HFF-Myc (cell line): ENCODE data around the gene B4GALT1.

Experiments
- DNase-seq: peaks from one replicate; pipeline ENCODE4 v3.0.0-alpha.2; 2011; ENCODE audit warnings: low read depth; ENCODE audit errors: extremely low read depth
- H3K4me3 ChIP-seq: replicated peaks from 2 replicates; pipeline ENCODE4 v1.5.1; 2011; ENCODE audit warnings: low read depth, mild to moderate bottlenecking, control low read depth, low read length
- TF ChIP-seq, protein P1 (sequence below): IDR thresholded peaks from 2 replicates; pipeline ENCODE4 v1.5.1; 2012; ENCODE audit warnings: mild to moderate bottlenecking, low read depth, low read length, control low read depth; ENCODE audit errors: missing control alignments

The B4GALT1 gene

DNA sequence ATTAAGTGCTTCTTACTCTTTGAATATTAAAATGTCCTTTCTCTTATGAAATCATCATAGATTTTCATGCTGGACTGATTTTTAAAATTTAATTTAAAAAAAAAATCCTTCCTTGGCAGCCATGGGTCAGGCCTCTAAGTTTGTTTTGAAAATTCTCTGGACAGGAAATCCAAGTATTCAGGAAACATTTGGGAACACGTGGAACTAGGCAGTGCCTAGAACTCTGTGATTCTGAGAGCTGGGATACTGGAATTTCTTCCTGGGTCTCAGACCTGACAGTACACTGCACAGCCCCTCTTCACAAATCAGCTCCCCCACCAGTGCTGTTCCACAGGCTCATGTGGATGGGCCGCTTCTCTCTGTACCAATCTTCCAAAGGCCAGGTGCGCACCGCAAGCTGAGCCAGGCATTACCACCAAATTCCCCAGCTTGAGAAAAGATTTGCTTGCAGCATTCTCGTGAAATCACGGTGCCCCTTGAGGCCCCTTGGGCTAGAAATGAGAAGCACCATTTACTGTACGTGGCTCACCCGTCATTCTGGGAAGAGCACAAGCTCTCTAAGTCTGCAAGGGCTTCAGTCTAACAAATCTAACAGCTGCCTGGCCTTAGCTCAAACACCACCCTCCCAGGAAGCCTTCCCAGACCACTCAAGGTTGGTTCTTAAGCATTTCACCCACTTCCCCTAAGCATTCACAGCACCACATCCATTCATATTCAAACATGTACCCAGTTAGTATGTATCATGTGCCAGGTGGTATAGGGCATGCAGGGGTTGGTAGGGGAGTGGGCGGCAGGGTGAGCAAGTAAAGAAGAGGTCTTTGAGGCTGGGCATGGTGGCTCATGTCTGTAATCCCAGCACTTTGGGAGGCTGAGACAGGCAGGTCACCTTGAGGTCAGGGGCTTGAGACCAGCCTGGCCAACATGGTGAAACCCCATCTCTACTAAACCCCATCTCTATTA, 26.5 kb downstream of the B4GALT1 start:
- TF ChIP-seq, protein P1, sequence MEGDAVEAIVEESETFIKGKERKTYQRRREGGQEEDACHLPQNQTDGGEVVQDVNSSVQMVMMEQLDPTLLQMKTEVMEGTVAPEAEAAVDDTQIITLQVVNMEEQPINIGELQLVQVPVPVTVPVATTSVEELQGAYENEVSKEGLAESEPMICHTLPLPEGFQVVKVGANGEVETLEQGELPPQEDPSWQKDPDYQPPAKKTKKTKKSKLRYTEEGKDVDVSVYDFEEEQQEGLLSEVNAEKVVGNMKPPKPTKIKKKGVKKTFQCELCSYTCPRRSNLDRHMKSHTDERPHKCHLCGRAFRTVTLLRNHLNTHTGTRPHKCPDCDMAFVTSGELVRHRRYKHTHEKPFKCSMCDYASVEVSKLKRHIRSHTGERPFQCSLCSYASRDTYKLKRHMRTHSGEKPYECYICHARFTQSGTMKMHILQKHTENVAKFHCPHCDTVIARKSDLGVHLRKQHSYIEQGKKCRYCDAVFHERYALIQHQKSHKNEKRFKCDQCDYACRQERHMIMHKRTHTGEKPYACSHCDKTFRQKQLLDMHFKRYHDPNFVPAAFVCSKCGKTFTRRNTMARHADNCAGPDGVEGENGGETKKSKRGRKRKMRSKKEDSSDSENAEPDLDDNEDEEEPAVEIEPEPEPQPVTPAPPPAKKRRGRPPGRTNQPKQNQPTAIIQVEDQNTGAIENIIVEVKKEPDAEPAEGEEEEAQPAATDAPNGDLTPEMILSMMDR = no peak
- H3K4me3 ChIP-seq = no peak overlapping the region
- DNase-seq = no peak

DNA sequence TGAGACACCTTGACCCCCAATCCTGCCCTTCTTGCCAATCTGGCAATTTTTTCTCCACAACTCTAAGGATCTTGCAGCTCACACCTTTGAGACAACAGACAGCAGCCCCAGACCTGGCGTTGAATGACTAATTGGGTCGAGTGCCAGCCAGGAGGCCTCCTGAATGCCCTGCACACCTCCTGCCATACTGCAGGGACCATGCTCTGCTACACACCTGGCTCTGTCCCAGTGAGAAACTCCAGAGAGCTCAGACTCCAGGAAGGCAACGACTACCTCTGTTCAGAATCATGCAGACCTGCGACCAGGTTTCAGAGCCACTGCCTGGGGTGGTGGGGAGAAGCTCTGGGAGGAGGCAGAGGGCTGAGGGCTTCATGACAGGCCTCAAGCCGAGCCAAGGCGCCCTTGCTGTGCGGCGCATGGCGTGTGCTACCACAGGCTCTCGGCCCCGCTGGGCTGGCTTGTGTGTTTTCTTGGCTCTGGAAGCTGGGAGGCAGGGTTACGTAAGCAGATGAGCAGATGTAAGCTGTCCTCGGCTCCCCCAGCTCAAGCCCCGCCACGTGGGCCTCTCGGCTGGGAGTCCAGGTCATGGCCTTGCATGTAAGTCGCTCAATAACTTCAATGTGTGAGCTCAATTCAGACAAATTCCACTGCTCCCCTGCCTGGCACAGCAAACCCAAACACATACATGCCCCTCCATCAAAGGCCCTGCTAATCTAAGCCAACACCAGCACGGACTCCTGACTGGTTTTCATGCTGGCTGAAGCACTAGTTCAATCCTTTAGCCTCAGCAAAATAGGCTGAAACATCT, 27.5 kb downstream of the B4GALT1 start:
- peak; percentile 72 for DNase-seq
- TF ChIP-seq, protein P1 = no peak

DNA sequence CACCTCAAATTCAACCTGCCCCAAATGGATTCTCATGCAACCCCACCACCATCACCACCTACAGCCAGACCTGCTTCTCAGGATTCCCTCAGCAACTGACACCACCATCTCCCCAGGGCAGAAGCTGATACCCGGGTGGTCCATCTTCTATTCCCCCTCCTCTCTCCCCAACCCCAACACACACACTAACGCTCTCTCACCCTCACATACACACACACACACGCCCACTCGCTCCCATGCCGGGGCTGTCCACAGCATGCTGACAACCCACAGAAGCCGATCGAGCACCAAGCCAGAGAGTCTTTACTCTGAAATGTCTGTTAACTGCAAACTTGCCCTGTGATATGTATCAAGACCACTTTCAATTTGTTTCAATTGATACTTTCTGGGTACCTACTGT, 28.4 kb downstream of the B4GALT1 start:
- TF ChIP-seq, protein P1 = no peak
- no peak overlapping the region for H3K4me3 ChIP-seq
- no peak for DNase-seq

More for the DNA sequence above, 27.5 kb downstream of the B4GALT1 start:
- H3K4me3 ChIP-seq = no peak overlapping the region

DNA sequence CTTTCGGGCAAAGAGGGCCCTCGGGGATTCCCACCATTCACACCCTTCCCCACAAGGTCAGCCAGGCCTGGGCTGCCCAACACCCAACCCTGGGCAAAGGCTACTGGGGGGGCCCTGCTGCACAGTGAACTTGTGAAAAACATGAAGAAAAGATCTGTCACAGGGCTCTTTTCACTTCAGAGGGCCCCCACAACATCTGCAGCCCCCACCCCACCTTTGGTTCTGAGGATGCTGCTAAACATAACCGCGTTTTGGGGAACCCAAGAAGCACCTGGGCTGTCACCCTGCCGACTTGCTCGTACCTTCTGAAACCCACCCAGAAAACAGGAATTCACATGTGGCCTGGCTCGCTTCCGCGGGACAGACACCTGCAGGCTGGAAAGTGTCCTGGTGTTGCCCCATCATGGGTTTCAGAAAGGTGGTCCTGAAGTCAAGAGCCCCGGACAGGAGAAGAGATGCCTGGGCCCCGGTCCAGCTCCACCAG, 29.3 kb downstream of the B4GALT1 start:
- TF ChIP-seq, protein P1 = no peak
- DNase-seq = no peak
- no peak overlapping the region for H3K4me3 ChIP-seq

DNA sequence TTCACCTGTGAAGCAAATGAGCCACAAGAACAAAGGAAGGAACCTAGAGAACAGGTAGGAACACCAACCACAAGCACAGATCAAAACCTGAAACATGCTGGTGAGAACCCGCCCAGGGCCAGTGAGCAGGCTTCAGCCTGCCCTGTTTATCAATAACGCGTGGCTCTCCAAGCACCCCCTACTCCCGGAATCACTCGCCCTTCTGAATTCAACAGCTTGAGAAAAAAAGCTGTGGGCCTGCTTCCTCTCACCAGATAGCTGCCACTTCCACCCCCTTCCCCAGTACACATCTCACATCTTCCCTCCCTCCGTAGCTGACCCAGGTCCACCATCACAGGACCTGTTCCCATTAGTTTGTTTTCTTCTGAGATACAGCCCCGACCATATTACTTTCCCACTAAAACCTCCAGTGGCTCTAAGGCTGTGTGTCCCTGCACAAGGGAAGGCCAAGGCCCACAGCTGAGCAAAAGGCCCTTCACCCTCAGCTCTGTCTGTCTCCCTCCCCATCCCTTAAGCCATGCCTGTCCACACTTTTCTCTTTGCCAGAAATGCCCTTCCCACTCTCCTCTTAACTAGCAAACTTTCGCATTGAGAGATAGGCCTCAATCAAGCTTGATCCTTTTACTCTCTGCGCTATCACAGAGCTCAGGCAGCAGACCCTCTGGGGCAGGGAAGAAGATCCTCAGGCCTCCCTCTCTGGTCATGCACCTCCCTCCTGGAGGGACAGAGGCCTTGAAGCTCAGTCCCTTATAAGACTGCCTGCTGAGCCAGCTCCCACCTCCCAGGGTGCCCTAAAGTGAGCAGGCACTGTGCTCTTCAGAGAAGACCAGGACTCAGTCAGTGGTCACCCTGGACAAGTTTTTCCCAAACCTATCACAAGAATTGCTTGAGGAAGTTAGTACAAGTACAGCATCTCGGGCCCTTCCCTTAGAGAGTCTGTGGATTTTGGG, 30.1 kb downstream of the B4GALT1 start:
- H3K4me3 ChIP-seq = no peak overlapping the region
- TF ChIP-seq, protein P1 = no peak
- DNase-seq = no peak

DNA sequence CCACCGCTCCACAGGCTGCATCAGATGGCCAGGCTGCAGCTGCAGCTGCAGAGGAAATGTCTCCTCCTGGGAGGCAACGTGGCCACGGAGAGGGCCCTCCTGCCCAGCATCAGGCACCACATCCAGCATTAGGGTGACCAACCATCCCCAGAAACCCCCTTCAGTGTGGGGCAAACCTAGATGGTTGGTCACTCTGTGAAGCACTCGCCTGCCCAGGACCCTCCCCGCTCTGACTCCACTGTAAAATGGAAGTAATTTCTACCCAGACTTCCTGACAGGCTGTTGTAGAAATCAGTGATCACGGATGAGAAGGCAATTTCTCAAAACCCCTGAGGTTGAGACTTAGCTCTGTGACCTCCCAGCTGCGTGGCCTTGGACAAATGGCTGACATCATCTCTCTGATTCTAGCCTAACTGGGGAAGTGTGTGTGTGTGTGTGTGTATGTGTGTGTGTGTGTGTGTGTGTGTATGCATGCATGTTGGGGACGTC, 31.6 kb downstream of the B4GALT1 start:
- no peak for DNase-seq
- H3K4me3 ChIP-seq = no peak overlapping the region
- TF ChIP-seq, protein P1 = no peak
